HUDEP-2 (cell line): ENCODE results near the gene CD109.
"Not testable (repeated sequence)": the region's sequence is repeated elsewhere in the genome, so short reads cannot be mapped to it uniquely, and the experiment has no call there.

Experiments used
- DNase-seq, 76 experiments: peaks; one replicate each; lab custom pipeline; 2025; ENCODE audit not compliant: unreplicated experiment in 76 of 76; lab: John Stamatoyannopoulos, UW

The CD109 gene

GRCh38 chr6:73769976-73770375, 74.0 kb downstream of the CD109 start:
- DNase-seq: no peak

- DNase-seq: no peak
Observed at GRCh38 chr6:73774311-73774774, 78.3 kb downstream of the CD109 start.

GRCh38 chr6:73779943-73780342, 83.9 kb downstream of the CD109 start:
- DNase-seq: no peak

- no peak for DNase-seq
Observed at GRCh38 chr6:73782911-73783310, 86.9 kb downstream of the CD109 start.

GRCh38 chr6:73784726-73785505, 88.9 kb downstream of the CD109 start:
- DNase-seq: no peak

GRCh38 chr6:73790574-73790973, 94.6 kb downstream of the CD109 start:
- DNase-seq: no peak

GRCh38 chr6:73791336-73791735, 95.3 kb downstream of the CD109 start:
- DNase-seq: no peak

GRCh38 chr6:73792738-73793137, 96.7 kb downstream of the CD109 start:
- DNase-seq: no peak

- DNase-seq: no peak
Observed at GRCh38 chr6:73796881-73797280, 100.9 kb downstream of the CD109 start.

GRCh38 chr6:73797861-73798260, 101.9 kb downstream of the CD109 start:
- DNase-seq: no peak

GRCh38 chr6:73798592-73798991, 102.6 kb downstream of the CD109 start:
- peak in 1 of 76 experiments; percentile 7 for DNase-seq

GRCh38 chr6:73800997-73801396, 105.0 kb downstream of the CD109 start:
- no peak for DNase-seq

- DNase-seq: no peak
Observed at GRCh38 chr6:73801652-73802268, 105.8 kb downstream of the CD109 start.

- no peak for DNase-seq
Observed at GRCh38 chr6:73802366-73802765, 106.4 kb downstream of the CD109 start.

GRCh38 chr6:73803562-73804241, 107.7 kb downstream of the CD109 start:
- DNase-seq: peak in 6 of 76 experiments; percentile 10 to 34 (median 19)

GRCh38 chr6:73805221-73805620, 109.2 kb downstream of the CD109 start:
- DNase-seq: not testable (repeated sequence)

- not testable (repeated sequence) for DNase-seq
Observed at GRCh38 chr6:73805982-73806381, 110.0 kb downstream of the CD109 start.

- DNase-seq: no peak
Observed at GRCh38 chr6:73811706-73812105, 115.7 kb downstream of the CD109 start.

- DNase-seq: no peak
Observed at GRCh38 chr6:73817253-73817652, 121.2 kb downstream of the CD109 start.

GRCh38 chr6:73823046-73823735, 127.2 kb downstream of the CD109 start:
- DNase-seq: no peak

- DNase-seq: no peak
Observed at GRCh38 chr6:73823832-73824231, 127.8 kb downstream of the CD109 start.
